Muscle of leg (tissue), 11 donors: ENCODE measurements around the gene ZFPM1. TPM values are rescaled to one million over a fixed set of nuclear protein-coding genes. Genes with fewer than 3 reads are reported as not detected.
"Not testable (repeated sequence)": the region's sequence is repeated elsewhere in the genome, so short reads cannot be mapped to it uniquely, and the experiment has no call there.

Experiments used
- DNase-seq: peaks from one replicate; pipeline ENCODE4 v3.0.0; 2013
- H3K27ac ChIP-seq: one replicate; pipeline ENCODE4 v1.5.1; 2013; ENCODE audit warnings: mild to moderate bottlenecking, low read length, control low read depth
- H3K27me3 ChIP-seq: one replicate; pipeline ENCODE4 v1.6.1; 2013; ENCODE audit warnings: low read length; ENCODE audit not compliant: control insufficient read depth, insufficient read depth
- H3K36me3 ChIP-seq: one replicate; pipeline ENCODE4 v1.6.1; 2013; ENCODE audit warnings: low read length; ENCODE audit not compliant: control insufficient read depth, insufficient read depth
- H3K4me1 ChIP-seq: one replicate; pipeline ENCODE4 v1.6.1; 2013; ENCODE audit warnings: low read length; ENCODE audit not compliant: control insufficient read depth, insufficient read depth
- H3K4me3 ChIP-seq: one replicate; pipeline ENCODE4 v1.5.1; 2013; ENCODE audit warnings: low read length, control low read depth
- H3K9me3 ChIP-seq: replicated peaks from 2 replicates; pipeline ENCODE4 v1.6.1; 2013; ENCODE audit warnings: low read depth, low read length; ENCODE audit not compliant: control insufficient read depth
- WGBS: methylation state at CpG from one replicate; pipeline ENCODE4 v1.1.5; 2013; ENCODE audit warnings: missing lambda C conversion rate; ENCODE audit not compliant: insufficient coverage; 5-methylcytosine and 5-hydroxymethylcytosine counted together
- polyA plus RNA-seq, 8 donors: library from polyadenylated mRNA; unstranded; fragments of 120-200 nt; gene quantifications; one replicate each; pipeline versions ENCODE4 v1.2.1 to v1.2.3, GENCODE V29; 2013; ENCODE audit warnings: inconsistent platforms in 1 of 8, low replicate concordance in 1 of 8; ENCODE audit not compliant: insufficient read length in 8 of 8, insufficient read depth in 1 of 8
- total RNA-seq: library from RNA; stranded (reverse); fragments of 120-200 nt; gene quantifications from one replicate; pipeline ENCODE4 v1.2.4, GENCODE V29; 2013

Gene ZFPM1
- total and polyA plus RNA-seq, 9 donors: 0.89 to 3.3 (median 1.6) TPM

DNA sequence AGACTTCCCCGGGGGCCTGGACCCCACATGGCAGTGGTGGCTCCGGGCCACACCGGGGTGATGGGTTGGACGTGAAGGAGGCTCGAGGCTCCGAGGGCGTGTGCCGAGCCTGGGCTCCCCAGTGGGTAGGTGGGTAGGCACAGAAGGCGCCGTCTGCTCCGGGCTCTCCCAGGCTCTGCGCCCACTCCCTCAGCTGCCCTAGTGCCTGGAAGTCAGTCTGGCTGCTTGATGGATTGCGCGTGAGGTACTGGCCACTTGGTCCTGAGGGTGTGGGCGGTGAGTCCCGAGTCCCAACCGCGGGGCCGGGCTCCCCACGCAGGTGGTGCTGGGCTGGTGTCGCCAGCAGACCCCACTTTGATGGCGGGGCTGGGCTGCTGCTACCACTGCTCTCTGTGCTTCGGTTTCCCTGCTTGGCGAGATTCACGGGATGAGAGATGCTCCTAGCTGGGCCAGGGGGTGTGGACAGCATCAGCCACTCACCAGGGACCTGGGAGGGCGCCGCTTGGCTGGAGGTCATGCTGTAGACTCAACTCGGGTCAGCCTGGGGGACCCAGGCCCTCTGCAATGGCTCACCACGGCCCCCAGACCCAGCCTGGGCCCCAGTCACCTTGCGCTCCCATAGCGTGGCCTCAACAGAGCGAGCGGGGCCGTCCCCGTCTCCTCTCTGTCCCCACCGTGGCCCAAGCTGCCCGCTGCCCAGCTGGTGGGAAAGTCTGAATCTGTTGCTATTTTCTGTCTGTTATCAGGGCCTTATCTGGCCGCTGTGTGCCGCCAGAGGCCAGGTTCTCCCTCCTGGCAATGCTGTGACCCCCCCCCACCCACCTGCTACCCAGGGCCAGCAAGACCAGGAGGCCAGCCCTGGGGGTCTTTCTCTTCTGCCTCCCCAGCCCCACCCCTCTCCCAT is 26.1 kb downstream of the ZFPM1 start:
- Histone ChIP-seq H3K4me3 (no peak overlapping the region), H3K9me3 (no peaks in the 10 kb centered on the region), H3K4me1 (peaks cover 6% of the 10 kb centered on the region), H3K27ac (no peak overlapping the region), H3K36me3 (no peaks in the 10 kb centered on the region), H3K27me3 (peaks cover 9% of the 10 kb centered on the region)
- 78% methylated on average over 26 of the region's 39 CpGs for WGBS
- no peak for DNase-seq

DNA sequence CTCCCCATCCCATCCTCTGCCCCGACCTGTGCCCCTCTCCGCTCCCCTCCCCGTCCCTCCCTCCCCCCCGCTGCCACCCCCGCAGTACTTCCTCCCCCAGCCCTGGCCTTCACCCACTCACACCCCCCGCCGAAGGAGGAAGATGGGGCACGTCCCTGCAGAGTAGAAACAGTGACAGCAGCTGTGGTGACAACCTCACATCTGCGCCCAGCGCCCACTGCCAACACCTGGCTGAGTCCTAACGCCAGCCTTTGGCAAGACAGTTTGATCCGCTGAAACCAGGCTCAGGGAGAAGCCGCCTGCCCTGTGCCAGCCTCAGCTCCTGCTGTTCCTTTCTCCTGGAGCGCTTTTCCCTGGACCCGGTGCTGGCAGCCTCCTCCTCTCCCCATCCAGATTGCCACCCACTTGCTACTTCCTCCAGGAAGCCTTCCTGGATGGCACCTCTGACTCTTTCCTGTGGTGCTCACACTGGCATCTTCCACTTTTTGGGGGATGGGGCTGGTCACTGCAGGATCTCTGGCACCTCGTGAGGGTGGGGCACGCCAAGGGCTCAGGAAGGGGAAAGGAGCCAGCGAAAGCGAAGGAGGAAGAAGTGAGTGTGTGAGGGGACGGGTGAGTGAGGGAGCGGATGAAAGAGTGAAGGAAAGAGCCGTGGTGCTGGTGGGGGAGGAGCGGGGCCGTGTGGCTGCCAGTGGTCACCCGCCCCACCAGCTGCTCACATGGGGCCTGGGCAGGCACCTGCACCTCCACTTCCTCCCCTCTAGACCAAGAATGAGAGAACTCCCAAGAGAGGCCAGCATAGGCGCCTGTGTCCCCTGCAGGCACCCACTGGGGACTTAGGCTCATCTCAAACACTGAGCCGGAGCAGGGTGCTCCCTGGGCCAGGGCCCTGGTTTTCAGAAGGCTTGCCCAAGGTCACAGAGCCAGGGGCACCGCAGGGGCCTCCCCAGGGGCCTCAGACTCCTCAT is 27.0 kb downstream of the ZFPM1 start:
- no peak overlapping the region for H3K27ac ChIP-seq
- H3K4me3 ChIP-seq: no peak overlapping the region
- peaks cover 6% of the 10 kb centered on the region for H3K4me1 ChIP-seq
- peaks cover 9% of the 10 kb centered on the region for H3K27me3 ChIP-seq
- H3K9me3 ChIP-seq: no peaks in the 10 kb centered on the region
- DNase-seq: no peak
- no peaks in the 10 kb centered on the region for H3K36me3 ChIP-seq
- 69% methylated on average over 13 of the region's 28 CpGs for WGBS

DNA sequence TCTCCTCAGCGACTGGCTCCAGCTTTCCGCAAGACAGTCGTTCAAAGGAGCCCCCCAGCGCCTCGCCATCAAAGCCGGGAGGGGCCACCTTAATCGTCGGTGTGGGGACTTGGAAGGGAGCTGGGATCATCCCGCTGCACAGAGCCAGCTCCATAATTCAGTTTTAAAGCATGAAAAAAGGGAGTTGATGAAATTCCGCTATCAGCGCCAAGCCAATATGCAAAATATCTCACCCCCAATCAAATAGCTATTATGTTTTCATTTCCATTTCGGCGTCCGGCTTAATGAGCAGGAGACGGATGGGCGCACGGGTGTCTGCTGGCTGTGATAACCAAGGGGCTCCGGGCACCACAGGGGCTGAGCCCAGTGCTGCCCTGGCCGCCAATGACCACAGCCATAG is 27.7 kb downstream of the ZFPM1 start:
- H3K9me3 ChIP-seq: no peaks in the 10 kb centered on the region
- peaks cover 6% of the 10 kb centered on the region for H3K4me1 ChIP-seq
- DNase-seq: no peak
- WGBS: 60% methylated on average over 13 of the region's 19 CpGs
- H3K36me3 ChIP-seq: no peaks in the 10 kb centered on the region
- H3K27me3 ChIP-seq: peaks cover 9% of the 10 kb centered on the region
- H3K27ac ChIP-seq: no peak overlapping the region
- H3K4me3 ChIP-seq: no peak overlapping the region

DNA sequence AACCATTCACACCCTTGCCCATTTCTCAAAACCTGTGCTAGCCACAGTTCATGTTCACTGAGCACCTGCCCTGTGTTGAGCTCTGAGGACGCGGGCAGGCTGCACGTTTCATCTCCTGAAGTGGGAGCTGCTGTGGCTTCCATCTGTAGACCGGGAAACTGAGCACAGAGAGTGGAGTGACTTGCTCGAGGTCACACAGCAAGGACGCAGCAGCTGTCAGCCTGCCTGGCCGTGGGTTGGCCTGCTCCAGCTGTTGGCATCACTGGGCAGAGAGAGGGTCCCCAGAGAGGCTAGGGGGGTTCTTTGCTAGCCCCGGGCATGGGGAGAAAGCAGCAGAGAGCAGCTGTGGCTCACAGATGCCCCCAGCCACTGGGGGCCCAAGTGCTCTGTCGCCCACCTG is 28.8 kb downstream of the ZFPM1 start:
- Histone ChIP-seq H3K36me3 (no peaks in the 10 kb centered on the region), H3K4me3 (no peak overlapping the region), H3K9me3 (no peaks in the 10 kb centered on the region), H3K27me3 (peaks cover 9% of the 10 kb centered on the region), H3K27ac (no peak overlapping the region), H3K4me1 (peaks cover 3% of the 10 kb centered on the region)
- 65% methylated on average over 9 of the region's 9 CpGs for WGBS
- no peak for DNase-seq

DNA sequence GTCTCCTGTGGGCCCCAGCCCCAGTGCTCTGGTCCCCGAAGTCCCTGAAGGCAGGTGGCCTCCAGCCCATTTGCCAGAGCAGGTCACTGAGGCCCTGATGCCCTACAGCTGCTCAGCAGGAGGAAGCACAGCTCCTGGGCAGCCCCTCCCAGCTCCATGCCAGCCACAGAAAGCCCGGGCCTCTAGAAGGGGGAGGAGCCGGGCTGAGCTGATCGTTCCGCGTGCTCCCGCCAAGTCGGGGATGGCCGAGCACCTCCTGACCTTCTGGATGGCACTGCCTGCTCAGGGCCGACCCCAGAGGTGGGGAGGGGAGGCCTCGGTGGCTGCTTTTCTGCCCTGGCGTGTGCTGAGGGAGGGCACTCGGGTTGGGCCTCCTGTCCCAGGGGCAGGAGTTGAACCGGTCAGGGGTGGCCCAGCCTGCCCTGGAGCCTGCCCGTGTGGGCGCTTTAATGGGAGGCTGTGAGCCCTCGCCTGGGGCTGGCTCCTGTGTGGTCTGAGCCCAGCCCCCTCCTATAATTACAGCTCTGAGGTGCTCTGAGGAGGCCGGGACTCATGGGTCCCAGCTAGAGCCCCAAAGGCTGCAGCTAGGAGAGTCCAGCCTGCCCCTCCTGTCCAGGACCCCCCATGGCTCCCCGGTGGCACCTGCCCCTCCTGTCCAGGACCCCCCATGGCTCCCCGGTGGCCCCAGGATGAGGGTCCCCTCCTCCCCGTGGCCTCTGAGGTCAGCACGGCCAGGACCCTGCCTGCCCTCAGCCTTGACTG is 29.7 kb downstream of the ZFPM1 start:
- peaks cover 3% of the 10 kb centered on the region for H3K4me1 ChIP-seq
- H3K4me3 ChIP-seq: no peak overlapping the region
- peaks cover 9% of the 10 kb centered on the region for H3K27me3 ChIP-seq
- no peaks in the 10 kb centered on the region for H3K9me3 ChIP-seq
- no peaks in the 10 kb centered on the region for H3K36me3 ChIP-seq
- 55% methylated on average over 18 of the region's 22 CpGs for WGBS
- DNase-seq: no peak
- H3K27ac ChIP-seq: no peak overlapping the region

DNA sequence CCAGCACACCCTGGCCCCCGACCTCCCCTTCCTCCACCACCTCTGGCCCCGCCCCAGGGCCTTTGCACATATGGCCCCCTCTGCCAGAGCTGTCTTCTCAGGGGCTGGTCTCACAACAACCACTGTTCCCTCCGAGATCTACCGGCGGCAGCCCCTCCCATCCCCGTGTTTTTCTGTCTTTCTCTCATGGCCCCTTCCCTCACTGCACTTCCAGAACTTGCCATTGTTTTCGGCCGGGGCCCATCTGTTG is 30.2 kb downstream of the ZFPM1 start:
- H3K4me3 ChIP-seq: no peak overlapping the region
- peaks cover 3% of the 10 kb centered on the region for H3K4me1 ChIP-seq
- peaks cover 9% of the 10 kb centered on the region for H3K27me3 ChIP-seq
- no peaks in the 10 kb centered on the region for H3K9me3 ChIP-seq
- 58% methylated on average over 8 of the region's 8 CpGs for WGBS
- no peak overlapping the region for H3K27ac ChIP-seq
- no peak for DNase-seq
- H3K36me3 ChIP-seq: no peaks in the 10 kb centered on the region

DNA sequence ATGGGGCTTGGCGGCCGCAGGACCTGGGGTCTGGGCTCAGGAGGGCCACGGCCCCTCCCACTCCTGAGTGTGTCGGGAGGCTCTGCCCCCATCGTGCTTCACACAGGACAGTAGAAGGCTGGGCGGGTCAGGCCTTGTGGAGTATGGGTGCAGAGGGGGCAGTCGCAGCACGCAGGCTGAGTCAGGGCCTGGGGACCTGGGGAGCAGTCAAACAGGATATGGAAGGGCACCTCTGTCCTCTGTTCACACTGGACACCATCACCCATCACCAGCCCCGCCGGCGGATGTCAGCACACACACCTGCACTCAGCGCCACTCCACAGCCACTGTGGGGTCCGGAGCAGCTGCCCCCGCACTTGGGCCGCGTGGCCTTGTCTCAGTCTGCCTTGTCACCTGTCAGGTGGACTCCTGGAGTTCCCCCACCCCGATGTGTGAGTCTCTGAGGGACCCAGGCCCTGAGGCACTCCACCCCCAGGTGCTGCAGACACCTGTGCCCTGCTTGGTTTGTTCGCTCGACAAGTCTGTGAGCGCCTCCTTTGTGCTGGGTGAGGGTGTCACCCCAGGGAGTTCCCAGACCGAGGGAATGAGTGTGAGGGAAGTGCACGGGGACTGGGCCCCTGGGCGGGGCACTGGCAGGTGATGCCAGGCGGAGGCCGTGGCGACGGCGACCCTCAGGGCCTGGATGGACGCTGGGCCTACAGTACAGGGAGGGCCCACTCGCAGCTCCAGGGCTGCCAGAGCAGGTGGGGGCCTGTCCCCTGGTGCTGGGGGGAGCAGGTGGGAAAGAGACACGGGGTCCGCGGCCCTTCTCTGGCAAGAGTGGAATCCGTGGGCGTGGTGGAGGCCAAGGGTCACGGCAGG is 31.7 kb downstream of the ZFPM1 start:
- Histone ChIP-seq H3K27me3 (peaks cover 7% of the 10 kb centered on the region), H3K36me3 (no peaks in the 10 kb centered on the region), H3K9me3 (no peaks in the 10 kb centered on the region), H3K27ac (no peak overlapping the region), H3K4me3 (no peak overlapping the region), H3K4me1 (peaks cover 12% of the 10 kb centered on the region)
- 84% methylated on average over 36 of the region's 36 CpGs for WGBS
- no peak for DNase-seq

DNA sequence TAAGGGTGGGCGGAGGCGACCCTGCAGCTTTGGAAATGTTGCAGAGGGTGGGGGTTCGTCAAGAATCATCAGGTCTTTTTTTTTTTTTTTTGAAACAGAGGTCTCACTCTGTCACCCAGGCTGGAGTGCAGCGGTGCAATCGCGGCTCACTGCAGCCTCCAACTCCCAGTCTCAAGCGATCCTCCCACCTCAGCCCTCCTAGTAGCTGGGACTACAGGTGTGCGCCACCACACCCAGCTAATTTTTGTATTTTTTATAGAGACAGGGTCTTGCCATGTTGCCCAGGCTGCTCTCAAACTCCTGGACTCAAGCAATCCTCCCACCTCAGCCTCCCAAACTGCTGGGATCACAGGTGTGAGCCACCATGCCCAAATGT is 32.3 kb downstream of the ZFPM1 start:
- not testable (repeated sequence) for H3K27ac ChIP-seq, H3K27me3 ChIP-seq, H3K9me3 ChIP-seq, H3K36me3 ChIP-seq, H3K4me3 ChIP-seq, DNase-seq
- 96% methylated on average over 3 of the region's 8 CpGs for WGBS
- H3K4me1 ChIP-seq: peaks cover 12% of the 10 kb centered on the region

DNA sequence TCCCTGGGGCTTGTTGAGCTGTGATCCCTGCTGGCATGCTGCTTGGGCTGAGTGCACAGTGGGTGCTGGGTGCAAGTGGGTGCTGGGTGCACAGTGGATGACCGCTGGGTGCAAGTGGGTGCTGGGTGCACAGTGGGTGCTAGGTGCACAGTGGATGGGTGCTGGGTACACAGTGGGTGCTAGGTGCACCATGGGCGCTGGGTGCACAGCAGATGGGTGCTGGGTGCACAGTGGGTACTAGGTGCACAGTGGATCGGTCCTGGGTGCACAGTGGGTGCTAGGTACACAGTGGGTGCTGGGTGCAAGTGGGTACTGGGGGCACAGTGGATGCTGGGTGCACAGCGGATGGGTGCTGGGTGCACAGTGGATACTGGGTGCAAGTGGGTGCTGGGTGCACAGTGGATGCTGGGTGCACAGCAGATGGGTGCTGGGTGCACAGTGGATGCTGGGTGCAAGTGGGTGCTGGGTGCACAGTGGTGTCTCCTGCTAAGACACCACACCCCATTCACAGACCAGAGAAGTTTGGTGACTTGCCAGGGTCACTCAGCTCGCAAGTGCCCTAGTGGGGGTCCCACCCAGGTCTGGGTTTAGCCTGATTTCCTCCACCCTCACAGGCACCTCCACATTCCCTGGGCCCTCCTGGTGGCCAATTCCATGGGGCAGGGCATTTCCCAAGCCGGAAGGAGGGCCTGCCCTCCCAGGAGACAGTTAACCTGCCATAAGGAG is 33.5 kb downstream of the ZFPM1 start:
- Histone ChIP-seq H3K27me3 (peaks cover 2% of the 10 kb centered on the region), H3K27ac (no peak overlapping the region), H3K36me3 (no peaks in the 10 kb centered on the region), H3K9me3 (no peaks in the 10 kb centered on the region), H3K4me1 (peaks cover 12% of the 10 kb centered on the region), H3K4me3 (no peak overlapping the region)
- no peak for DNase-seq
- 86% methylated on average over 6 of the region's 6 CpGs for WGBS
